HEK293 (cell line): ENCODE results near the gene NRTN.
A peak's percentile ranks its signal among the peaks of the same experiment; 100 is the strongest.

Experiments
- GLI2 ChIP-seq: fragments of 450-650 bp; formaldehyde crosslinking; IDR thresholded peaks from 2 replicates; pipeline ENCODE4; 2017; ENCODE audit warnings: missing biosample characterization, missing genetic modification characterization, low read depth, borderline replicate concordance
- GLI4 ChIP-seq: fragments of 450-650 bp; formaldehyde crosslinking; IDR thresholded peaks from 2 replicates; pipeline ENCODE4 v1.5.1; 2016; ENCODE audit warnings: missing biosample characterization, missing genetic modification characterization
- OSR2 ChIP-seq: fragments of 450-650 bp; formaldehyde crosslinking; IDR thresholded peaks from 2 replicates; pipeline ENCODE4 v1.5.1; 2016; ENCODE audit warnings: missing biosample characterization, missing genetic modification characterization
- OVOL3 ChIP-seq: fragments of 450-650 bp; formaldehyde crosslinking; IDR thresholded peaks from 2 replicates; pipeline ENCODE4 v1.5.1; 2016; ENCODE audit warnings: missing biosample characterization, missing genetic modification characterization
- PRDM4 ChIP-seq: fragments of 450-650 bp; formaldehyde crosslinking; IDR thresholded peaks from 2 replicates; pipeline ENCODE4 v1.5.1; 2017; ENCODE audit warnings: missing biosample characterization, missing genetic modification characterization
- SP3 ChIP-seq: fragments of 450-650 bp; formaldehyde crosslinking; IDR thresholded peaks from 2 replicates; pipeline ENCODE4 v1.5.1; 2016; ENCODE audit warnings: missing biosample characterization, missing genetic modification characterization
- YY2 ChIP-seq: fragments of 450-650 bp; formaldehyde crosslinking; IDR thresholded peaks from 2 replicates; pipeline ENCODE4 v1.5.1; 2016; ENCODE audit warnings: missing biosample characterization, missing genetic modification characterization
- ZBTB17 ChIP-seq: fragments of 450-650 bp; formaldehyde crosslinking; IDR thresholded peaks from 2 replicates; pipeline ENCODE4 v1.5.1; 2016; ENCODE audit warnings: missing biosample characterization, missing genetic modification characterization
- ZBTB20 ChIP-seq: fragments of 450-650 bp; formaldehyde crosslinking; IDR thresholded peaks from 2 replicates; pipeline ENCODE4 v1.5.1; 2016; ENCODE audit warnings: missing biosample characterization, missing genetic modification characterization
- ZBTB21 ChIP-seq: fragments of 450-650 bp; formaldehyde crosslinking; IDR thresholded peaks from 2 replicates; pipeline ENCODE4 v1.5.1; 2017; ENCODE audit warnings: missing biosample characterization, missing genetic modification characterization
- ZFP3 ChIP-seq: fragments of 450-650 bp; formaldehyde crosslinking; IDR thresholded peaks from 2 replicates; pipeline ENCODE4 v1.5.1; 2016; ENCODE audit warnings: low read depth, missing biosample characterization, missing genetic modification characterization
- ZIC2 ChIP-seq: fragments of 450-650 bp; formaldehyde crosslinking; IDR thresholded peaks from 2 replicates; pipeline ENCODE4 v1.5.1; 2016; ENCODE audit warnings: missing biosample characterization, missing genetic modification characterization
- ZNF18 ChIP-seq: fragments of 450-650 bp; formaldehyde crosslinking; IDR thresholded peaks from 2 replicates; pipeline ENCODE4 v1.5.1; 2016; ENCODE audit warnings: missing biosample characterization, missing genetic modification characterization
- ZNF19 ChIP-seq: fragments of 450-650 bp; formaldehyde crosslinking; IDR thresholded peaks from 2 replicates; pipeline ENCODE4; 2016; ENCODE audit warnings: missing biosample characterization, missing genetic modification characterization, low read depth
- ZNF221 ChIP-seq: fragments of 450-650 bp; formaldehyde crosslinking; IDR thresholded peaks from 2 replicates; pipeline ENCODE4 v1.5.1; 2017; ENCODE audit warnings: missing biosample characterization, missing genetic modification characterization, borderline replicate concordance
- ZNF274 ChIP-seq, 2 experiments: fragments of 200-500 bp in 1 of 2; fragments of 450-650 bp in 1 of 2; sonication (Bioruptor generic) in 1 of 2; formaldehyde crosslinking in 1 of 2; IDR thresholded peaks; 2 replicates each; pipeline versions ENCODE4 v1.5.1 to v1.6.1; 2014 to 2016; ENCODE audit warnings: borderline replicate concordance in 1 of 2, inconsistent platforms in 1 of 2, low read length in 1 of 2, missing biosample characterization in 1 of 2, missing genetic modification characterization in 1 of 2
- ZNF302 ChIP-seq: fragments of 450-650 bp; formaldehyde crosslinking; IDR thresholded peaks from 2 replicates; pipeline ENCODE4 v1.5.1; 2016; ENCODE audit warnings: missing biosample characterization, missing genetic modification characterization, low read depth
- ZNF311 ChIP-seq: fragments of 450-650 bp; formaldehyde crosslinking; IDR thresholded peaks from 2 replicates; pipeline ENCODE4 v1.5.1; 2017; ENCODE audit warnings: missing biosample characterization, missing genetic modification characterization, borderline replicate concordance
- ZNF350 ChIP-seq: fragments of 450-650 bp; formaldehyde crosslinking; IDR thresholded peaks from 2 replicates; pipeline ENCODE4 v1.5.0; 2017; ENCODE audit warnings: missing biosample characterization, mild to moderate bottlenecking, missing genetic modification characterization
- ZNF416 ChIP-seq: fragments of 450-650 bp; formaldehyde crosslinking; IDR thresholded peaks from 2 replicates; pipeline ENCODE4 v1.5.1; 2016; ENCODE audit warnings: missing biosample characterization, missing genetic modification characterization
- ZNF544 ChIP-seq: fragments of 450-650 bp; formaldehyde crosslinking; IDR thresholded peaks from 2 replicates; pipeline ENCODE4 v1.5.0; 2017; ENCODE audit warnings: missing biosample characterization, missing genetic modification characterization
- ZNF626 ChIP-seq: fragments of 450-650 bp; sonication (Bioruptor Pico); formaldehyde crosslinking; IDR thresholded peaks from 2 replicates; pipeline ENCODE4 v1.5.1; 2018; ENCODE audit warnings: missing biosample characterization, missing genetic modification characterization, inconsistent platforms
- ZNF629 ChIP-seq: fragments of 450-650 bp; formaldehyde crosslinking; IDR thresholded peaks from 2 replicates; pipeline ENCODE4 v1.5.1; 2017; ENCODE audit warnings: missing biosample characterization, missing genetic modification characterization
- ZNF639 ChIP-seq: fragments of 450-650 bp; formaldehyde crosslinking; IDR thresholded peaks from 2 replicates; pipeline ENCODE4 v1.5.1; 2016; ENCODE audit warnings: missing biosample characterization, missing genetic modification characterization
- ZNF654 ChIP-seq: fragments of 450-650 bp; formaldehyde crosslinking; IDR thresholded peaks from 2 replicates; pipeline ENCODE4 v1.5.1; 2016; ENCODE audit warnings: low read depth, missing biosample characterization, missing genetic modification characterization
- ZNF660 ChIP-seq: fragments of 450-650 bp; IDR thresholded peaks from 2 replicates; pipeline ENCODE4 v1.5.1; 2018; ENCODE audit warnings: missing biosample characterization, mild to moderate bottlenecking, missing genetic modification characterization
- ZSCAN16 ChIP-seq: fragments of 450-650 bp; formaldehyde crosslinking; IDR thresholded peaks from 2 replicates; pipeline ENCODE4 v1.5.1; 2016; ENCODE audit warnings: missing biosample characterization, missing genetic modification characterization
- TF ChIP-seq, protein P1 (sequence below): fragments of 450-650 bp; formaldehyde crosslinking; IDR thresholded peaks from 2 replicates; pipeline ENCODE4 v1.5.1; 2017; ENCODE audit warnings: missing biosample characterization, missing genetic modification characterization
- TF ChIP-seq, protein P2 (sequence below): fragments of 450-650 bp; formaldehyde crosslinking; IDR thresholded peaks from 2 replicates; pipeline ENCODE4 v1.5.1; 2017; ENCODE audit warnings: missing biosample characterization, mild to moderate bottlenecking, missing genetic modification characterization, moderate library complexity
- TF ChIP-seq, protein P3 (sequence below): fragments of 450-650 bp; formaldehyde crosslinking; IDR thresholded peaks from 2 replicates; pipeline ENCODE4 v1.5.1; 2016; ENCODE audit warnings: missing biosample characterization, missing genetic modification characterization

The NRTN gene

GRCh38 chr19:5803752-5804515 is 933 bp upstream of the NRTN start (continued):
- TF ChIP-seq ZNF18 (tag by site-specific recombination) (no peak), ZNF629 (tag by site-specific recombination) (peak; percentile 83), ZBTB21 (tag by site-specific recombination) (no peak), ZBTB20 (tag by site-specific recombination) (0 out of 2 replicates have a peak, but pooled peaks have one; percentile 6), YY2 (tag by site-specific recombination) (no peak), ZNF660 (tag by site-specific recombination) (peak; percentile 98; the same call in 1 of the 2 replicates), ZNF639 (tag by site-specific recombination) (peak; percentile 82; the same call in 1 of the 2 replicates), GLI4 (tag by site-specific recombination) (no peak), ZNF311 (tag by site-specific recombination) (no peak), ZNF302 (no peak), ZBTB17 (tag by site-specific recombination) (peak; percentile 89), ZNF221 (tag by site-specific recombination) (no peak), GLI2 (tag by site-specific recombination) (no peak), ZNF626 (tag by site-specific recombination) (no peak), OSR2 (tag by site-specific recombination) (no peak), SP3 (tag by site-specific recombination) (peak; percentile 91), ZNF416 (tag by site-specific recombination) (no peak), ZNF350 (tag by site-specific recombination) (no peak), ZNF544 (tag by site-specific recombination) (no peak), ZFP3 (tag by site-specific recombination) (no peak), ZNF654 (peak; percentile 91), PRDM4 (peak; percentile 50; the same call in 1 of the 2 replicates), ZIC2 (peak; percentile 93), ZNF19 (tag by site-specific recombination) (no peak), OVOL3 (tag by site-specific recombination) (no peak), ZSCAN16 (no peak), ZNF274 (IDR thresholded peaks at IDR 0.05; ENCODE audit: low read length) (no peak), ZNF274 (tag by site-specific recombination; IDR thresholded peaks at IDR 0.05; ENCODE audit: borderline replicate concordance) (no peak)
- TF ChIP-seq, protein P1, sequence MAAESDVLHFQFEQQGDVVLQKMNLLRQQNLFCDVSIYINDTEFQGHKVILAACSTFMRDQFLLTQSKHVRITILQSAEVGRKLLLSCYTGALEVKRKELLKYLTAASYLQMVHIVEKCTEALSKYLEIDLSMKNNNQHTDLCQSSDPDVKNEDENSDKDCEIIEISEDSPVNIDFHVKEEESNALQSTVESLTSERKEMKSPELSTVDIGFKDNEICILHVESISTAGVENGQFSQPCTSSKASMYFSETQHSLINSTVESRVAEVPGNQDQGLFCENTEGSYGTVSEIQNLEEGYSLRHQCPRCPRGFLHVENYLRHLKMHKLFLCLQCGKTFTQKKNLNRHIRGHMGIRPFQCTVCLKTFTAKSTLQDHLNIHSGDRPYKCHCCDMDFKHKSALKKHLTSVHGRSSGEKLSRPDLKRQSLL (tag by site-specific recombination), result peak; percentile 74
- TF ChIP-seq, protein P2, sequence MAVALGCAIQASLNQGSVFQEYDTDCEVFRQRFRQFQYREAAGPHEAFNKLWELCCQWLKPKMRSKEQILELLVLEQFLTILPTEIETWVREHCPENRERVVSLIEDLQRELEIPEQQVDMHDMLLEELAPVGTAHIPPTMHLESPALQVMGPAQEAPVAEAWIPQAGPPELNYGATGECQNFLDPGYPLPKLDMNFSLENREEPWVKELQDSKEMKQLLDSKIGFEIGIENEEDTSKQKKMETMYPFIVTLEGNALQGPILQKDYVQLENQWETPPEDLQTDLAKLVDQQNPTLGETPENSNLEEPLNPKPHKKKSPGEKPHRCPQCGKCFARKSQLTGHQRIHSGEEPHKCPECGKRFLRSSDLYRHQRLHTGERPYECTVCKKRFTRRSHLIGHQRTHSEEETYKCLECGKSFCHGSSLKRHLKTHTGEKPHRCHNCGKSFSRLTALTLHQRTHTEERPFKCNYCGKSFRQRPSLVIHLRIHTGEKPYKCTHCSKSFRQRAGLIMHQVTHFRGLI (tag by site-specific recombination), result 0 out of 2 replicates have a peak, but pooled peaks have one; percentile 31
- TF ChIP-seq, protein P3, sequence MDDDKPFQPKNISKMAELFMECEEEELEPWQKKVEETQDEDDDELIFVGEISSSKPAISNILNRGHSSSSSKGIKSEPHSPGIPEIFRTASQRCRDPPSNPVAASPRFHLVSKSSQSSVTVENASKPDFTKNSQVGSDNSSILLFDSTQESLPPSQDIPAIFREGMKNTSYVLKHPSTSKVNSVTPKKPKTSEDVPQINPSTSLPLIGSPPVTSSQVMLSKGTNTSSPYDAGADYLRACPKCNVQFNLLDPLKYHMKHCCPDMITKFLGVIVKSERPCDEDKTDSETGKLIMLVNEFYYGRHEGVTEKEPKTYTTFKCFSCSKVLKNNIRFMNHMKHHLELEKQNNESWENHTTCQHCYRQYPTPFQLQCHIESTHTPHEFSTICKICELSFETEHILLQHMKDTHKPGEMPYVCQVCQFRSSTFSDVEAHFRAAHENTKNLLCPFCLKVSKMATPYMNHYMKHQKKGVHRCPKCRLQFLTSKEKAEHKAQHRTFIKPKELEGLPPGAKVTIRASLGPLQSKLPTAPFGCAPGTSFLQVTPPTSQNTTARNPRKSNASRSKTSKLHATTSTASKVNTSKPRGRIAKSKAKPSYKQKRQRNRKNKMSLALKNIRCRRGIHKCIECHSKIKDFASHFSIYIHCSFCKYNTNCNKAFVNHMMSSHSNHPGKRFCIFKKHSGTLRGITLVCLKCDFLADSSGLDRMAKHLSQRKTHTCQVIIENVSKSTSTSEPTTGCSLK, result no peak
